ENCODE results near the gene C5AR1. TPM values are rescaled to one million over a fixed set of nuclear protein-coding genes. Genes with fewer than 3 reads are reported as not detected.

Gene C5AR1
- polyA plus RNA-seq, 3 donors = 143 to 1,132 (median 320) TPM

DNA sequence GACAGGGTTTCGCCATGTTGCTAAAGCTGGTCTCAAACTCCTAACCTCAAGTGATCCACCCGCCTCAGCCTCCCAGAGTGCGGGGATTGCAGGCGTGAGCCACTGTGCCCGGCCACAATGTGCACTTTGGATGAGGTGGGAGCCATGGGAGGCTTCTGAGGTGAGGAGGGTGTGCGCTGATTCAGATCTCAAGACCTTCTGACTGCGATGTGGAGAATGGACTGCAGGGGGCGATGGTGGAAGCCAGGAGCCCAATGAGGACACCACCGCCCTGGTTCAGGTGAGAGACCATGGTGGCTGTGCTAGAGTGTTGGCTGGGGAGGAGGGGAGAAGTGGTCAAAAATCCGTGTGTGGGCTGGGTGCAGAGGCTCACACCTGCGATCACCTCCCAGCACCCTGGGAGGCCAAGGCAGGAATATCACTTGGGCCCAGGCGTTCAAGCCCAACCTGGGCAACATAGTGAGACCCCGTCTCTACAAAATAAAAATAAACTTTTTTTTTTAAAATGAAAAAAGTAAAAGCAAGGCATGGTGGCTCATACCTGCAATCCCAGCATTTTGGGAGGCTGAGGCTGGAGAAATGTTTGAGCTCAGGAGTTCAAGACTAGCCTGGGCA lies 29.4 kb upstream of the C5AR1 start:
- H3K79me2 ChIP-seq (ENCODE audit: insufficient read depth, low read length) = peaks cover 2% of the 10 kb centered on the region
- H3K27ac ChIP-seq (ENCODE audit: low read depth in 1 of 2, low read length in 2 of 2) = no peak overlapping the region
- H4K20me1 ChIP-seq (ENCODE audit: insufficient read depth, low read length) = peaks cover 11% of the 10 kb centered on the region
- peaks cover 2 to 8% (median 6%) of the 10 kb centered on the region in 3 donors for H3K27me3 Mint-ChIP-seq (ENCODE audit: low read depth in 3 of 3)
- H3K36me3 Mint-ChIP-seq = peaks cover 10 to 25% of the 10 kb centered on the region in 2 donors
- peak overlapping the region in 1 of 7 donors; percentile 36 for H3K27ac Mint-ChIP-seq
- intact Hi-C loops (cut with micrococcal nuclease) = loop anchor here (5.0 to 10.0 kb wide), 2 partner anchors 145 to 417 kb away; no protein-coding TSS in a partner anchor
- no peak overlapping the region for H2AFZ ChIP-seq (ENCODE audit: insufficient read depth, low read depth, low read length, poor library complexity, severe bottlenecking)
- no peak overlapping the region for H3K9ac ChIP-seq (ENCODE audit: insufficient read depth, low read length, poor library complexity, severe bottlenecking)
- H3K9me3 ChIP-seq (replicated peaks in 1 of 2; ENCODE audit: control insufficient read depth in 1 of 2, insufficient read depth in 1 of 2, low read length in 2 of 2) = no peaks in the 10 kb centered on the region
- TF ChIP-seq, protein P1, sequence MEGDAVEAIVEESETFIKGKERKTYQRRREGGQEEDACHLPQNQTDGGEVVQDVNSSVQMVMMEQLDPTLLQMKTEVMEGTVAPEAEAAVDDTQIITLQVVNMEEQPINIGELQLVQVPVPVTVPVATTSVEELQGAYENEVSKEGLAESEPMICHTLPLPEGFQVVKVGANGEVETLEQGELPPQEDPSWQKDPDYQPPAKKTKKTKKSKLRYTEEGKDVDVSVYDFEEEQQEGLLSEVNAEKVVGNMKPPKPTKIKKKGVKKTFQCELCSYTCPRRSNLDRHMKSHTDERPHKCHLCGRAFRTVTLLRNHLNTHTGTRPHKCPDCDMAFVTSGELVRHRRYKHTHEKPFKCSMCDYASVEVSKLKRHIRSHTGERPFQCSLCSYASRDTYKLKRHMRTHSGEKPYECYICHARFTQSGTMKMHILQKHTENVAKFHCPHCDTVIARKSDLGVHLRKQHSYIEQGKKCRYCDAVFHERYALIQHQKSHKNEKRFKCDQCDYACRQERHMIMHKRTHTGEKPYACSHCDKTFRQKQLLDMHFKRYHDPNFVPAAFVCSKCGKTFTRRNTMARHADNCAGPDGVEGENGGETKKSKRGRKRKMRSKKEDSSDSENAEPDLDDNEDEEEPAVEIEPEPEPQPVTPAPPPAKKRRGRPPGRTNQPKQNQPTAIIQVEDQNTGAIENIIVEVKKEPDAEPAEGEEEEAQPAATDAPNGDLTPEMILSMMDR (IDR thresholded peaks at IDR 0.05) = peak; percentile 61
- no peaks in the 10 kb centered on the region for H3K9me3 Mint-ChIP-seq
- H3K4me1 ChIP-seq (ENCODE audit: control insufficient read depth in 1 of 2, insufficient read depth in 2 of 2, low read length in 2 of 2) = peaks cover 4 to 6% of the 10 kb centered on the region in 2 donors
- no peak overlapping the region for H3K4me3 Mint-ChIP-seq
- peaks cover 17% of the 10 kb centered on the region for H3K4me1 Mint-ChIP-seq
- peak in 2 of 3 donors; percentile 31 to 42 for DNase-seq
- H3K4me2 ChIP-seq (replicated peaks; ENCODE audit: extremely low read depth, low read length, poor library complexity, severe bottlenecking) = no peak overlapping the region
- no peak overlapping the region for H3K4me3 ChIP-seq (replicated peaks in 1 of 3; ENCODE audit: low read depth in 2 of 3, low read length in 3 of 3)
- H3K36me3 ChIP-seq (replicated peaks in 1 of 2; ENCODE audit: control insufficient read depth in 1 of 2, insufficient read depth in 2 of 2, low read length in 2 of 2) = no peaks in the 10 kb centered on the region
- H3K27me3 ChIP-seq (ENCODE audit: control insufficient read depth in 2 of 2, insufficient read depth in 2 of 2, low read length in 2 of 2) = peaks cover 0 to 3% of the 10 kb centered on the region in 2 donors
- WGBS (ENCODE audit: insufficient coverage) = 93% methylated on average over 10 of the region's 13 CpGs

DNA sequence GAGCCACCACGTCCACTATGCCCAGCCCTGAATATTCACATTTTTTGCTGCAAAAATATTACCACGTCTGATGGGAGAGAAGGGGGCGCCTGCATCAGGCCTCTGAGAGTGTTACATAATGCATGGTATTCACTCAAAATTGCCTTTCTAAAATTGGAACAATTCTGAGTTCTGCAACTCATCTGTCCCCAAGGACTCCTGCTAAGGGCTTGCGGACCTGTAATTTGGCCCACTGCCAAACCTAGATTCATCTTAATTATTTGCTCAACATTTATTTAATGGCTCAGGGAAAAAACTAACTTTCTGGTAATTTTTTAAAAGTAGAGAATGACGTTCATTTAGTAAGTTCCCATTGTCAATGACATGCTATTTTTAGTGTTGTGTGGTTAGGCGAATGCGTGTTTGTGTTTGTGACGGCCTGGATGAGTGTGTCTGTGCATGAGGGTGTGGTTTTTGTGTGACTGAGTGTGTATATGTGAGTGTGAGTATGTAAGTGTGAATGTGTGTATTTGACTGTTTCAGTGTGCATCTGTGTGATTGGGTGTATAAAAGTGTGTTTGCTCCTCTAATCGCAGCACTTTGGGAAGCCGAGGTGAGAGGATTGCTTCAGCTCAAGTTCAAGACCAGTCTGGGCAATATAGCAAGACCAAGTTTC lies 26.1 kb upstream of the C5AR1 start:
- no peak overlapping the region for H3K4me3 ChIP-seq (replicated peaks in 1 of 3; ENCODE audit: low read depth in 2 of 3, low read length in 3 of 3)
- H3K9me3 Mint-ChIP-seq = peaks cover 0 to under 1% (median 0%) of the 10 kb centered on the region in 7 donors
- H3K9ac ChIP-seq (ENCODE audit: insufficient read depth, low read length, poor library complexity, severe bottlenecking) = no peak overlapping the region
- H3K9me3 ChIP-seq (replicated peaks in 1 of 2; ENCODE audit: control insufficient read depth in 1 of 2, insufficient read depth in 1 of 2, low read length in 2 of 2) = no peaks in the 10 kb centered on the region
- H3K36me3 ChIP-seq (replicated peaks in 1 of 2; ENCODE audit: control insufficient read depth in 1 of 2, insufficient read depth in 2 of 2, low read length in 2 of 2) = no peaks in the 10 kb centered on the region
- H3K4me2 ChIP-seq (replicated peaks; ENCODE audit: extremely low read depth, low read length, poor library complexity, severe bottlenecking) = no peak overlapping the region
- intact Hi-C loops (cut with micrococcal nuclease) = loop anchor here (1.0 to 10.0 kb wide), 4 partner anchors 108 to 414 kb away; no protein-coding TSS in a partner anchor
- no peaks in the 10 kb centered on the region for H3K4me1 ChIP-seq (ENCODE audit: control insufficient read depth in 1 of 2, insufficient read depth in 2 of 2, low read length in 2 of 2)
- peaks cover 8% of the 10 kb centered on the region for H3K4me1 Mint-ChIP-seq
- TF ChIP-seq, protein P1 (IDR thresholded peaks at IDR 0.05) = no peak
- H3K27ac ChIP-seq (ENCODE audit: low read depth in 1 of 2, low read length in 2 of 2) = no peak overlapping the region
- H2AFZ ChIP-seq (ENCODE audit: insufficient read depth, low read depth, low read length, poor library complexity, severe bottlenecking) = no peak overlapping the region
- WGBS (ENCODE audit: insufficient coverage) = 50% methylated on average over 7 of the region's 10 CpGs
- H4K20me1 ChIP-seq (ENCODE audit: insufficient read depth, low read length) = no peaks in the 10 kb centered on the region
- H3K4me3 Mint-ChIP-seq = no peak overlapping the region
- H3K27me3 ChIP-seq (ENCODE audit: control insufficient read depth in 2 of 2, insufficient read depth in 2 of 2, low read length in 2 of 2) = no peaks in the 10 kb centered on the region
- H3K27ac Mint-ChIP-seq = peak overlapping the region in 1 of 7 donors; percentile 52
- H3K79me2 ChIP-seq (ENCODE audit: insufficient read depth, low read length) = no peaks in the 10 kb centered on the region
- H3K36me3 Mint-ChIP-seq = peaks cover 0 to 3% of the 10 kb centered on the region in 2 donors
- peaks cover 0 to 2% (median 1%) of the 10 kb centered on the region in 3 donors for H3K27me3 Mint-ChIP-seq (ENCODE audit: low read depth in 3 of 3)
- no peak for DNase-seq
